ENCODE results near the gene SALL4.

DNA sequence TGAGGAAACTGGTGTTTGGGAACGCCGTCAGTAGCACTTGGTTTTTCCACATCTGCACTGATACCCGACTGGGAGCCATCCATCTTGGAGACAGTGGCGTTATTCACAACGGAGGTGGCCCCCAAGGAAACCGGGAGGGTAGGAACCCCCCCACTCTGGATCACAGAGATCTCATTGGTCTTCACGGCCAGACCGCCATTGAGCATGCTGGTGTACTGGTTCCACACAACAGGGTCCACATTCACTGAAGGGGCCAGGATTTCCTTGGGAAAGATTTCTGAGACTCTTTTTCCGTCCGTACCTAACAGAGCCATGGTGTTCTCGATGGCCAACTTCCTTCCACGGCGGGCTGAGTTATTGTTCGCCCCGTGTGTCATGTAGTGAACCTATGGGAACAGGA lies 18.0 kb downstream of the SALL4 start:
- TF ChIP-seq CTCF (IDR thresholded peaks at IDR 0.05; ENCODE audit: low read depth, low read length, missing input control) (no peak), EGR1 (IDR thresholded peaks at IDR 0.05; ENCODE audit: low read depth in 2 of 2) (no peak), ZBTB33 (IDR thresholded peaks at IDR 0.05) (no peak)
